Activated CD8-positive, alpha-beta memory T cell treated with anti-CD3 and anti-CD28 coated beads, Interleukin-2, amount 50 U/mL, for 24 hours (primary cell): ENCODE measurements around the gene P2RY14.

Experiments
- DNase-seq: peaks from one replicate; pipeline ENCODE4 v3.0.0-alpha.2; 2020; ENCODE audit errors: extremely low read depth

Gene P2RY14

DNA sequence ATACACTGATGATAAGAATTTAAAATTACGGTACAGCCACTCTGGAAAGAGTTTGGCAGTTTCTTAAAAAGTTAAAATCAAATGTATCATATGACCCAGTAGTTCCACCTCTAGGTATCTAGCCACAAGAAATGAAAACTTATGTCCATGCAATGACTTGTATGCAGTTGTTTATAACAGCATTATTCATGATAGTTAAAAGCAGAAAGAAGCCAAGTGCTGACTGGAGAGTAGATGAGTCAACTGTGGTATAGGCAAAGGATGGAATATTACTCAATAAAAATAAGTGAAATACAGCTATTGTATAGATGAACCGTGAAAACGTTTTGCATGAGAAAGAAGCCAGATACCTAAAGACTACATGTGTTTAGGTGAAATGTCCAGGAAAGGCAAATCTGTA is 23.4 kb upstream of the P2RY14 start:
- DNase-seq = no peak

DNA sequence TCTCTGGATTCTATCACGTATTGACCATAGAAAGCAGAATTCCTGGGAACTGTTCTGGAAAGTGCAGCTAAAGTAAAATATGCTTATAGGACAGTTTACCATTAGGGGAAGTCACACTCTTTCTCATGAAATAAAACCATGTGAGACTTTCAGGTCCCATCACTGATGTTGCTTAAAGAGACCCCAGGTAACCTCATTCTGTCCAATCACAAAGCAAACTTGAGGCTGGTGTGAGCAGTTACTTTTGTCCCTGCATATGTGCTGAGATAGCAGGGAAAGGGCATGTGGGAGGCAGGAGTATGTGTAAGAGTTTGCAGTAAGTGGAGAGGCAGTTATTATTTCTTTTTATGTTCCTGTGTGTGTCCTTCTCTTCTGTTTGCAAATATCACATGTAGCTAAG is 22.2 kb upstream of the P2RY14 start:
- no peak for DNase-seq

- DNase-seq = no peak
Measured at GRCh38 chr3:151299006-151299405, 20.7 kb upstream of the P2RY14 start.

- DNase-seq = no peak
Measured at GRCh38 chr3:151297429-151297828, 19.1 kb upstream of the P2RY14 start.

DNA sequence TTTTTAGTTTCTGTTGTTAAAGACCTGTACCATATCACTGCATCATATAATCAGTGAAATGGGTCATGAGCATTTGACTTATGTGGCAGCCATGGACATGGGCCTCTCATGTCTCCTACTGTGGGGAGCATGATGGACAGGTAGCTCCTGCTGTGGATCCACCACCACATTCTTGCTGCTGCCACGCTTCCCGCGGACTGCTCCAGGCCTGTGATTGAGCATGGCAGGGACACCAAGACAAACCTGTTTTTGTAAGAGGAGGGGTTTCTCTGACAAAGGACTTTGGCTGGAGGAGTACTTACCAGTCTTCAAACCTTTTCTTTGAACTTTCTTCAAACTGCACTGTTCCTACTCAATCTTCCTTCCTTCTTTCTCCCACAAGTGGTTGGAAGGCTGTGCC is 17.9 kb upstream of the P2RY14 start:
- DNase-seq = no peak

GRCh38 chr3:151293127-151293526 is 14.8 kb upstream of the P2RY14 start:
- DNase-seq = no peak

- no peak for DNase-seq
Measured at GRCh38 chr3:151290673-151291072, 12.3 kb upstream of the P2RY14 start.

DNA sequence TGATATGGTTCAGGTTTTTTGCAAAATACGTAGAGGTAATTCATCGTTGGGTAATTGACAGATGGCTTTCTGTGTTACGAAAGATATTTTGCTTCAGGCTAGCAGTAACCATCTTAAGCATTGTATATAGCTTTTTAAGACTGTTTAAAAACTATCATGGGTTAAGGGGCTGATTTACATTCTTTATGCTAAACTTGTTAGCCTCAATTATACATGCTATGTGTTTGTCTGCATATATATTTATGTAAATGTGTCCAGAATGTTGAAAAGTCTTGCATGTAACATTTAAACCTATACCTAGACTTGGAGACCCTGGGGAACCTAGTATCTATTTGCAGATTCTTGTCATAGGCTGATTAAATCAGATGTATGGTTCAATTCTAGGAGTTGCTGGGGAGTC is 11.1 kb upstream of the P2RY14 start:
- DNase-seq = no peak

GRCh38 chr3:151285940-151286339 is 7.6 kb upstream of the P2RY14 start:
- DNase-seq = no peak

DNA sequence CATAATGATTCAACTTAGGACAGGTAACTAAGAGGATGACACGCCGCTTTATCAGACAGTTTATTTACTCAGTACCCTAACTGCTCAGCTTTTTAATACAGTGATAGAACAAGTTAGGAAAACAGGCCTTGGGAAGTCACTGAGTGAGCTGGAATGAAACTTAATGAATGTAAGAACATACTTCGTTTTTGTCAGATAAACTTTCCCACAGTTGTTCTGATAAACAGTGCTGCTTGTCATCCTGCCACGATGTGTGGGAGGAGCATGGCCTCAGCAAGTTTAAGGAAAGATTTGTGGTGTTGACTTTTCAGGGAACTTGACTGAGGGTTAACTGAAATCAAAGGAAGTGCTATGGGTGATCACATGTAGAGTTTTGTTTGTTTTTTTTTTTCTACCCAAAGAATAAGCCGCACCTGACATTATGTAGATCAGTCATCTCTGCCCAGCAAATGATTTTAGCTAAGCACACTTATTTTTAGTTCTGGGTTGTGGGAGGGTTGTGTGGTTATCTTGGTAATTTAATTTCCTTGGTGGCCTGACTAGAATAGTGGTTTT is 5.6 kb upstream of the P2RY14 start:
- DNase-seq = no peak

GRCh38 chr3:151283387-151283786 is 5.0 kb upstream of the P2RY14 start:
- DNase-seq = no peak

DNA sequence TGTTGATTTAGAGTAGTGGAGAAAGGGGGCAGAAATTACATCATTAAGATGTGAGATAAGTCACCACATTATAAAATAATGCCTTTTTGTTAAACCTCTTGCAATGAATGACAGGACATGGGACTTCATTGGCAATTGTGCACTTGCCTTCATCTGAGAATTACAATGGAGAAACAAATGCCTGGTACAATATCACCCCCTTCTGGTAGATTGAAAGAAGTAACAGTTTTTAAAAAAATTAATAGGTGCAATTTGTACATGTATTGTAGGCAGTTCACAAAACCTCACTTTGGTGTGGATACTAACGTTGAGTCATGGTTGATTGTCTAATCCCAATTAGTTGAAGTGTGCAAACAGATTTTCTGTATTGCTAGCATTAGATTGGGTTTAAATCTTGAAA is 4.6 kb upstream of the P2RY14 start:
- DNase-seq = no peak

GRCh38 chr3:151281671-151282324 is 3.5 kb upstream of the P2RY14 start:
- no peak for DNase-seq

DNA sequence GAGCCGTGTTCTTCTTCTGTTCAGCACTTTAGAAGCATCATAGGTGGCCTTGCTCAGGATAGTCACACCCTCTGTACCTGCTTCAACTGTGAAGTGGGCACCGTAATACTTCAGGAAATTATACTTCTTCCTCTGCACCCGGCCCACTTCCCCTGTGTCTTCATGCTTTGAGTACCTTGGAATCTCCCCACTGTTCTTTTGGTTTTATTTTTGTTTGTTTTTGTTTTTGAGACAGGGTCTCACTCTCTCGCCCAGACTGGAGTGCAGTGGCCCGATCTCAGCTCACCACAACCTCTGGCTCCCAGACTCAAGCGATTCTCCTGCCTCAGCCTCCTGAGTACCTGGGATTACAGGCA is 1.7 kb downstream of the P2RY14 start:
- DNase-seq = no peak

DNA sequence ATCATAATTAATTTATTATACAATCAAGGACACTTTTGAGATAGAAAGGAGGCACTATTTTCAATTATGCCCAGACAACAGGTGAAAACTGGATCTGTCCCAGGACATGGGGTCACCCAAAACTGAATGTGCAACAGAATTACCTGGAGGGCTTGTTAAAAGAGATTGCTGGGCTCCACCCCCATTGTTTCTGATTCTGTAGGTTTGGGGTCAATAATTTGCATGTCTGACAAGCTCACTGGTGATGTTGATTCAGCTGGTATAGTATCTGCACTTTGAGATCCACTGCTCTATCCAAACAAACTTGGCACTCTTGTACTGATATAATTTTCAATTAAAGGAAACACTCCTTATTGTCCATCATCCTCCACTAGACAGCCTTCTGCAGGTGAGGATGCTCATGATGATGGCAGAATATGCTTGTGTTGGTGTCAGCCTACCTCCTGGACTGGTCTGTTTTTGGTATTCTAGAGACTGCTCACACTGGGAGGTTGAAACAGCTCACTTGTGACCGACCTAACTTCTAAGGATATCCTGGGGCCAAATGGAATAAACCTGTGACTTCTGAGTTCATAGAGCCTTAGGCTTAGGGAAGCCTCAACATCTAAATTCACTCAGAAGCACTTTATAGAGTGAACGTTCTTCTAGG is 2.2 kb downstream of the P2RY14 start:
- no peak for DNase-seq

DNA sequence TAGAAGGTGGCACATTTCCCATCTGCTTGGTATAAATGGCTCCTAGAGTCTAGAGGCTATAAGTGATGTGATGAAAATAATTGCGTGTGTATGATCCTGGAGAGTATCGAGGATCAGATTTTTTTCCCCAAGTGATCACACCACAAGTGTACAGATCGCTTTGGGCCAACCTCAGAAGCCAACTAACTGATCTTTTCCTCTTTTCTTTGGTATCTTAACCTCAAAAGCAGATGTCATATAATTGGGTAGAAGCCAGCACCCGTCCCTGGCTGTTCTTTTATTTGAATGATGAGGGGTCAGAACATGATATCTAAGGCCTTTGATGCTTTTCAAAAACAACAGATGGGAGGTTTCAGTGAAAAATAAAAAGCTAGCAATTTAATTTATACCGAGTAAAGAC is 3.3 kb downstream of the P2RY14 start:
- no peak for DNase-seq

DNA sequence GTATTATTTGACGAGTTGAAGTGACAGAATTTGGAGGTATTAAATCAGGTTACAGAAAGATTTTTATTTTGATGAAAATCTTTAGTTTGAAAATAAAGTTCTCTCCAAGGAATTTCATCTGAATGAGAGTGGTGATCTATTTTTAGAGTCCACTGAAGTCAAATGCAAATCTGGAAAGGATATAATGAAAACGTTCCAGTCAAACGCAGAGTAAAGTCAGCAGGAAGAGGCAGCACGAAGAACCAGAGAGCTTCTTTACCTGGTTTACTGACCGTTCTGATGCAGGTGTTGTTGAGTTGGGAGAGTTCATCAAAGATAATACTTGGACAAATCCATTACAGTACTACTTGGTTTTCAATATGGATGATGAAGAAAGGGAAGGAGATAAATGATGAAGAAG is 8.7 kb downstream of the P2RY14 start:
- no peak for DNase-seq

DNA sequence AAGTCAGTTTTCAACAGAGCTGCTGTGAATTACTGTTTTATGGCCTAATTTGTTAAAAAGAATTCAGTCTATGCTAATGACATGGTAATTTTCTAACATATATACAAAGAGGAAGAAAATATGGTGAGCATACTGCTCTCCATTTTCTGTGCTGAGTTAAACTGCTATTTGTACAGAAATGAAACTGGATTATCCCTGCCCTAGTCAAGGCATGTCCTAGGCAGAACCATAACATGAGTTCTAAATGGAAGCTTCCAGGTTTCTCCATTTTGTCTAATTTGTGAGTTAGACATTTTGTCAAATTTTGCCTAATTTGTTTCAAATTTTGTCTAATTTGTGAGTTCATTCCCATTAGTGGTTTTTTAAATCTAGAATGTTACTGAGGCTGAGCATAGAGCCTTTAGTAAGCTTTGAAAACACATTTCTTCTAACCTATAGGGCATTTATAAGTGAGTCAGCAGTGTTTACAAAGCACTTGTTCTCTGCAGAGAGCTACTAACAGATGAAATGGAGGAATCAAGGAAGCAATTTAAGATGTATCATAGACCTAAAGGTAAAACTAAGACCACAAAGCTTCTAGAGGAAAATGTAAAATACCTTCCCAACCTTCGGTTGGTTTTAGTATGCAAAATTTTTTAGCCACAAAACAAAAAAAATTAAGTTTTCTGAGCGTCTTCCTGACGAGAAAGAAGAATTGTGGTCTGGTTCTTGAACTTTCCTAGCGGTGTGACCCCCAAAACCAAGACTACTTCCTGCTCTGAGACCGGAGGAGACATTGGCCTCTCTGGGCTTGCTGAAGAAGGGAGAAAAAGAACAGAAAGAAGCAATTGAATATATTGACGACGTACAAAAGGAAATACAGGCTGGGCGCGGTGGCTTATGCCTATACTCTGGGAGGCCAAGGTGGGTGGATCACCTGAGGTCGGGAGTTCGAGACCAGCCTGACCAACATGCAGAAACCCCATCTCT is 9.8 kb downstream of the P2RY14 start:
- DNase-seq = peak; percentile 7

GRCh38 chr3:151267066-151267465 is 11.3 kb downstream of the P2RY14 start:
- DNase-seq = no peak

DNA sequence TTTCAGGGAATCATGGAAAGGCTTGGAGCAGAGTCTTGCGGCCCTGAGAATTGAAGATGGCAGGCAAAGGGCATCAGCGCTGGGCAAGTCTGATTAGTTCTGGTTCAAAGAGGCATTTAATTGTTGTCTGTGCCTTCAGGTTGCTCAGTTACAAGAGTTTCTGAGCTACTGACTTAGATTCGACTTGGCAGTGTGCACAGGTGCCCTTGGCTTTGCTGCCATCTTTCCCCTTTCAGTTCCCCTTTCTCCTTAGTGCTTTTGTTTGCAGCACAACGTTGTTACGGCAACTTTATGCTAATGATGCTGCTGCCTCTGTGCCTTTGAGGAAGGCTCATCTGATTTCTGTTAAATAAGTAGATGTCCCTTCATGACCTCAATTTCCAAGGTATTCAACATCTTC is 12.5 kb downstream of the P2RY14 start:
- no peak for DNase-seq

- DNase-seq = no peak
Measured at GRCh38 chr3:151265166-151265565, 13.2 kb downstream of the P2RY14 start.

DNA sequence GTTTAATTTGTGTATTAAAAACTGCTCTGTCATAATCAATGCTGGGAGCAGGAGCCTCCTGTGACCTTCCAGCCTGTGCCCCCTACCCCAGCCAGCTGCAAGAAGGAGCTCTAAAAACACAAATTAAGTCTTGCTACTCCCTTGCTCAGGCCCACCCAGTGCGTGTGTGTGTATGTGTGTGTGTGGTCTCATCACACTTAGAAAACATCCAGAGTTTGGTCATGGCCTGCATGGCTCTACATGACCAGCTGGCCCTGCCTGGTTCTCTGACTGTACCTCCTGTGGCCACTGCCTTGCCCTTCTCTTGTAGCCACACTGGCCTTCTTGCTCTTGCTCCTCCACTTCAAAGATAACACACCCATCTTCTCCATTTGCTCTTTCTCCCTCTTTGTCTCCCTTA is 13.7 kb downstream of the P2RY14 start:
- DNase-seq = no peak
